ENCODE measurements around the gene KEAP1.

Gene KEAP1

DNA sequence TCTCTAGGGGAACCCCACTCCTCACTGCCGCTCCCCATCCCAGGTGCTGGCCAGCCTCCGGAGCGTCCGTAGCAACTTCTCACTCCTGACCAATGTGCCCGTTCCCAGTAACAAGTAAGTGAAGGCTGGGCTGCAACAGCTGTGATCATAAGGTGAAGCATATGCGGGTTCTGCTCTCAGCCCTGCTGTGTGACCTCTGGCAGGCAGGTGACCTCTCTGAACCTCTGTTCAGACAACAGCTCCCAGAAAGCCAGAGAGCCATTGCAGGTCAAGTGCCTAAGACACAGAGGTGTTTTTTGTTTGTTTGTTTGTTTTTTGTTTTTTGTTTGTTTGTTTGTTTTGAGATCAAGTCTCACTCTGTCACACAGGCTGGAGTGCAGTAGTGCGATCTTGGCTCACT, 54.1 kb downstream of the KEAP1 start:
- TF ChIP-seq, protein P1, sequence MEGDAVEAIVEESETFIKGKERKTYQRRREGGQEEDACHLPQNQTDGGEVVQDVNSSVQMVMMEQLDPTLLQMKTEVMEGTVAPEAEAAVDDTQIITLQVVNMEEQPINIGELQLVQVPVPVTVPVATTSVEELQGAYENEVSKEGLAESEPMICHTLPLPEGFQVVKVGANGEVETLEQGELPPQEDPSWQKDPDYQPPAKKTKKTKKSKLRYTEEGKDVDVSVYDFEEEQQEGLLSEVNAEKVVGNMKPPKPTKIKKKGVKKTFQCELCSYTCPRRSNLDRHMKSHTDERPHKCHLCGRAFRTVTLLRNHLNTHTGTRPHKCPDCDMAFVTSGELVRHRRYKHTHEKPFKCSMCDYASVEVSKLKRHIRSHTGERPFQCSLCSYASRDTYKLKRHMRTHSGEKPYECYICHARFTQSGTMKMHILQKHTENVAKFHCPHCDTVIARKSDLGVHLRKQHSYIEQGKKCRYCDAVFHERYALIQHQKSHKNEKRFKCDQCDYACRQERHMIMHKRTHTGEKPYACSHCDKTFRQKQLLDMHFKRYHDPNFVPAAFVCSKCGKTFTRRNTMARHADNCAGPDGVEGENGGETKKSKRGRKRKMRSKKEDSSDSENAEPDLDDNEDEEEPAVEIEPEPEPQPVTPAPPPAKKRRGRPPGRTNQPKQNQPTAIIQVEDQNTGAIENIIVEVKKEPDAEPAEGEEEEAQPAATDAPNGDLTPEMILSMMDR (IDR thresholded peaks at IDR 0.05; ENCODE audit: insufficient read depth, low read depth, low read length, missing control alignments), result no peak
- H3K4me3 ChIP-seq (ENCODE audit: low read depth, low read length), result no peak overlapping the region
- no peak for DNase-seq (ENCODE audit: low read depth)

DNA sequence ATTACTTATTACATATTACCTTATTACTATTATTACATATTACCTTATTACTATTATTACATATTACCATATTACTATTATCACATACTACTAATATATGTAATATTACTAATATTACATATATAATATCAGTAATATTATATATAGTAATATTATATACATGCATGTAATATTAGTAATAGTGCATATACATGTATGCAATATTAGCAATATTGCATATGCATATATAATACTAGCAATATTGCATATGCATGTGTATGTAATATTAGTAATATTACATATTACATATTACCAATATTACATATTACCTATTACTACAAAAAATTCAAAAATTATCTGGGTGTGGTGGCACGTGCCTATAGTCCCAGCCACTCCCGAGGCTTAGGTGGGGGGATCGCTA, 60.5 kb downstream of the KEAP1 start:
- no peak overlapping the region for H3K4me3 ChIP-seq (ENCODE audit: low read depth, low read length)
- no peak for DNase-seq (ENCODE audit: low read depth)
- TF ChIP-seq, protein P1 (IDR thresholded peaks at IDR 0.05; ENCODE audit: insufficient read depth, low read depth, low read length, missing control alignments), result no peak

DNA sequence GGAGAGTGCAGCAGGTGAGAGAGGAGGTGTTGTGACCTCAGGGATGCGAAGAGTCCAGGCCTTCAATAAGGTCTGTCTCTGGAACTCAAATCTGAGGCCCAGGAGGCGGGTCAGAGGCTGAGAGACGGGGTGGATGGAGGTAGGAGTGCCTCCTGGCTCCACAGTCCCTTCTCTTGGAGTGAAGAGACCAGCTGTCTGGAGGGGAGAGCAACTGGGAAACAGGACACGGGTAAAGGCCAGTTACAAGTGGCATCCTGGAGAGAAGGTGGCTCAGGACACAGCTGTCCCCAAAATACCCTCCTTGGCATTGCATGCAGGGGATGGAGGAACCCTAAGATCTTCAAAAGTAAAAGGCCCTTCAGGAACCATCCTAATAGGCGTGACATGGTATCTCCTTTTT, 63.6 kb downstream of the KEAP1 start:
- TF ChIP-seq, protein P1 (IDR thresholded peaks at IDR 0.05; ENCODE audit: insufficient read depth, low read depth, low read length, missing control alignments), result no peak
- no peak for DNase-seq (ENCODE audit: low read depth)
- H3K4me3 ChIP-seq (ENCODE audit: low read depth, low read length), result no peak overlapping the region

Measured in GM12865 (cell line).